CD14-positive monocyte (primary cell): Measurements from ENCODE around the gene AKR1C2. TPM values are rescaled to one million over a fixed set of nuclear protein-coding genes. Genes with fewer than 3 reads are reported as not detected.

Experiments
- DNase-seq, 3 donors: peaks; one replicate each; pipeline ENCODE4 v3.0.0-alpha.2; 2011 to 2022
- H2AFZ ChIP-seq: 2 replicates; pipeline ENCODE4 v1.6.0; 2012; ENCODE audit warnings: mild to moderate bottlenecking, low read depth, low read length, inconsistent platforms; ENCODE audit not compliant: insufficient read depth, poor library complexity, severe bottlenecking
- H3K27ac ChIP-seq, 2 donors: 1 replicate in 1 of 2; 2 replicates in 1 of 2; pipeline ENCODE4 v1.5.1; 2012 to 2013; ENCODE audit warnings: low read length in 2 of 2, control low read depth in 1 of 2, inconsistent platforms in 1 of 2, low read depth in 1 of 2, mild to moderate bottlenecking in 1 of 2
- H3K27me3 ChIP-seq, 2 donors: one replicate each; pipeline versions ENCODE4 v1.6.0 to v1.6.1; 2011 to 2013; ENCODE audit warnings: low read length in 2 of 2; ENCODE audit not compliant: control insufficient read depth in 2 of 2, insufficient read depth in 2 of 2
- H3K36me3 ChIP-seq, 2 donors: replicated peaks in 1 of 2; 1 replicate in 1 of 2; 2 replicates in 1 of 2; pipeline versions ENCODE4 v1.5.1 to v1.6.1; 2012 to 2013; ENCODE audit warnings: low read length in 2 of 2, control low read depth in 1 of 2, inconsistent platforms in 1 of 2, mild to moderate bottlenecking in 1 of 2; ENCODE audit not compliant: insufficient read depth in 2 of 2, control insufficient read depth in 1 of 2
- H3K4me1 ChIP-seq, 2 donors: 1 replicate in 1 of 2; 2 replicates in 1 of 2; pipeline versions ENCODE4 v1.5.1 to v1.6.1; 2012 to 2013; ENCODE audit warnings: low read length in 2 of 2, control low read depth in 1 of 2, inconsistent platforms in 1 of 2, mild to moderate bottlenecking in 1 of 2, moderate library complexity in 1 of 2; ENCODE audit not compliant: insufficient read depth in 2 of 2, control insufficient read depth in 1 of 2
- H3K4me2 ChIP-seq: replicated peaks from 2 replicates; pipeline ENCODE3; 2012; ENCODE audit warnings: low read length, moderate library complexity, mild to moderate bottlenecking; ENCODE audit not compliant: poor library complexity, severe bottlenecking; ENCODE audit errors: extremely low read depth
- H3K4me3 ChIP-seq, 3 experiments: fragments of 200-600 bp in 1 of 3; sonication (generic) in 1 of 3; replicated peaks in 1 of 3; 1 replicate in 2 of 3; 2 replicates in 1 of 3; pipeline ENCODE4 v1.5.1; 2011 to 2013; ENCODE audit warnings: low read length in 3 of 3, mild to moderate bottlenecking in 3 of 3, control low read depth in 2 of 3, low read depth in 2 of 3, inconsistent platforms in 1 of 3, moderate library complexity in 1 of 3
- H3K79me2 ChIP-seq: 2 replicates; pipeline ENCODE4 v1.6.0; 2012; ENCODE audit warnings: mild to moderate bottlenecking, control low read depth, inconsistent platforms, low read length, moderate library complexity; ENCODE audit not compliant: insufficient read depth
- H3K9ac ChIP-seq: 2 replicates; pipeline ENCODE4 v1.6.0; 2017; ENCODE audit warnings: low read length, mild to moderate bottlenecking; ENCODE audit not compliant: insufficient read depth, poor library complexity, severe bottlenecking
- H3K9me3 ChIP-seq, 2 donors: replicated peaks in 1 of 2; 1 replicate in 1 of 2; 2 replicates in 1 of 2; pipeline versions ENCODE4 v1.5.1 to v1.6.1; 2012 to 2013; ENCODE audit warnings: low read length in 2 of 2, control low read depth in 1 of 2; ENCODE audit not compliant: control insufficient read depth in 1 of 2, insufficient read depth in 1 of 2
- H4K20me1 ChIP-seq: 2 replicates; pipeline ENCODE4 v1.6.0; 2012; ENCODE audit warnings: mild to moderate bottlenecking, low read length, control low read depth, moderate library complexity; ENCODE audit not compliant: insufficient read depth
- H3K27ac Mint-ChIP-seq, 7 donors: one replicate each; pipeline ENCODE4 v1.8.0; 2020; ENCODE audit warnings: mild to moderate bottlenecking in 7 of 7, mixed read lengths in 7 of 7, moderate library complexity in 6 of 7, inconsistent platforms in 2 of 7
- H3K27me3 Mint-ChIP-seq, 3 donors: one replicate each; pipeline ENCODE4 v1.8.0; 2021 to 2022; ENCODE audit warnings: low read depth in 3 of 3, mild to moderate bottlenecking in 3 of 3, mixed read lengths in 3 of 3, moderate library complexity in 3 of 3, inconsistent platforms in 1 of 3
- H3K36me3 Mint-ChIP-seq, 2 donors: one replicate each; pipeline ENCODE4 v1.8.0; 2020; ENCODE audit warnings: mixed read lengths in 2 of 2, inconsistent platforms in 1 of 2, mild to moderate bottlenecking in 1 of 2
- H3K4me1 Mint-ChIP-seq: one replicate; pipeline ENCODE4 v1.8.0; 2020; ENCODE audit warnings: mild to moderate bottlenecking, mixed read lengths
- H3K4me3 Mint-ChIP-seq, 2 donors: one replicate each; pipeline ENCODE4 v1.8.0; 2020; ENCODE audit warnings: mild to moderate bottlenecking in 2 of 2, mixed read lengths in 2 of 2, moderate library complexity in 1 of 2
- H3K9me3 Mint-ChIP-seq, 7 donors: one replicate each; pipeline ENCODE4 v1.8.0; 2020 to 2022; ENCODE audit warnings: mixed read lengths in 7 of 7, mild to moderate bottlenecking in 6 of 7, moderate library complexity in 6 of 7, inconsistent platforms in 2 of 7
- WGBS: methylation state at CpG from one replicate; pipeline ENCODE4 v1.1.5; 2013; ENCODE audit warnings: missing lambda C conversion rate; ENCODE audit not compliant: insufficient coverage; 5-methylcytosine and 5-hydroxymethylcytosine counted together
- intact Hi-C, 2 donors: fragments of 100-400 bp; cut with micrococcal nuclease; formaldehyde crosslinking; loops; one replicate each; pipeline versions ENCODE4 v1.15.0 to v1.15.1; 2023
- polyA plus RNA-seq, 3 donors: library from polyadenylated mRNA; depleted of rRNA in 1 of 3; unstranded in 2 of 3; stranded (reverse) in 1 of 3; fragments of 300-500 nt in 2 of 3; fragments of >200 nt in 1 of 3; fragmentation: Illumina TruSeq in 2 of 3; gene quantifications; 1 replicate in 2 of 3; 2 replicates in 1 of 3; pipeline ENCODE4 v1.2.3, GENCODE V29; 2012 to 2021
- TF ChIP-seq, protein P1 (sequence below): fragments of 200-600 bp; IDR thresholded peaks from one replicate; pipeline ENCODE4 v1.8.0; 2022; ENCODE audit warnings: antibody characterized with exemption, mild to moderate bottlenecking

Gene AKR1C2
- polyA plus RNA-seq, 3 donors, result 0.13 TPM; not detected in 2

- no peak overlapping the region for H3K4me3 ChIP-seq
- Mint-ChIP-seq H3K36me3 (no peaks in the 10 kb centered on the region), H3K4me3 (no peak overlapping the region), H3K4me1 (peaks cover 10% of the 10 kb centered on the region), H3K9me3 (peaks cover 6 to 28% (median 9%) of the 10 kb centered on the region in 7 donors), H3K27me3 (peaks cover 0 to 1% (median 1%) of the 10 kb centered on the region in 3 donors), H3K27ac (no peak overlapping the region)
- H4K20me1 ChIP-seq, result no peaks in the 10 kb centered on the region
- H3K9ac ChIP-seq, result no peak overlapping the region
- no peak for DNase-seq
- no peak overlapping the region for H3K4me2 ChIP-seq
- no CpG with 5 or more reads among the region's 1 CpG for WGBS
- H2AFZ ChIP-seq, result no peak overlapping the region
- intact Hi-C loops, result no loop called here
- H3K4me1 ChIP-seq, result no peaks in the 10 kb centered on the region
- no peak overlapping the region for H3K27ac ChIP-seq
- peaks cover 0 to 13% of the 10 kb centered on the region in 2 donors for H3K9me3 ChIP-seq
- no peaks in the 10 kb centered on the region for H3K79me2 ChIP-seq
- TF ChIP-seq, protein P1, sequence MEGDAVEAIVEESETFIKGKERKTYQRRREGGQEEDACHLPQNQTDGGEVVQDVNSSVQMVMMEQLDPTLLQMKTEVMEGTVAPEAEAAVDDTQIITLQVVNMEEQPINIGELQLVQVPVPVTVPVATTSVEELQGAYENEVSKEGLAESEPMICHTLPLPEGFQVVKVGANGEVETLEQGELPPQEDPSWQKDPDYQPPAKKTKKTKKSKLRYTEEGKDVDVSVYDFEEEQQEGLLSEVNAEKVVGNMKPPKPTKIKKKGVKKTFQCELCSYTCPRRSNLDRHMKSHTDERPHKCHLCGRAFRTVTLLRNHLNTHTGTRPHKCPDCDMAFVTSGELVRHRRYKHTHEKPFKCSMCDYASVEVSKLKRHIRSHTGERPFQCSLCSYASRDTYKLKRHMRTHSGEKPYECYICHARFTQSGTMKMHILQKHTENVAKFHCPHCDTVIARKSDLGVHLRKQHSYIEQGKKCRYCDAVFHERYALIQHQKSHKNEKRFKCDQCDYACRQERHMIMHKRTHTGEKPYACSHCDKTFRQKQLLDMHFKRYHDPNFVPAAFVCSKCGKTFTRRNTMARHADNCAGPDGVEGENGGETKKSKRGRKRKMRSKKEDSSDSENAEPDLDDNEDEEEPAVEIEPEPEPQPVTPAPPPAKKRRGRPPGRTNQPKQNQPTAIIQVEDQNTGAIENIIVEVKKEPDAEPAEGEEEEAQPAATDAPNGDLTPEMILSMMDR, result no peak
- H3K36me3 ChIP-seq, result no peaks in the 10 kb centered on the region
- no peaks in the 10 kb centered on the region for H3K27me3 ChIP-seq
Observed at GRCh38 chr10:5043716-5044115, 40.1 kb upstream of the AKR1C2 start.

- no peak overlapping the region for H3K27ac ChIP-seq
- H3K36me3 ChIP-seq, result no peaks in the 10 kb centered on the region
- WGBS, result 87% methylated on average over 3 of the region's 4 CpGs
- TF ChIP-seq, protein P1, result no peak
- H3K4me3 Mint-ChIP-seq, result no peak overlapping the region
- no peak overlapping the region for H3K9ac ChIP-seq
- no peak overlapping the region for H3K27ac Mint-ChIP-seq
- H3K27me3 Mint-ChIP-seq, result peaks cover 0 to 1% (median 1%) of the 10 kb centered on the region in 3 donors
- intact Hi-C loops, result no loop called here
- no peaks in the 10 kb centered on the region for H3K79me2 ChIP-seq
- DNase-seq, result no peak
- no peaks in the 10 kb centered on the region for H4K20me1 ChIP-seq
- H3K4me3 ChIP-seq, result no peak overlapping the region
- H3K4me1 Mint-ChIP-seq, result peaks cover 10% of the 10 kb centered on the region
- H3K4me1 ChIP-seq, result no peaks in the 10 kb centered on the region
- H3K36me3 Mint-ChIP-seq, result no peaks in the 10 kb centered on the region
- no peak overlapping the region for H2AFZ ChIP-seq
- H3K27me3 ChIP-seq, result no peaks in the 10 kb centered on the region
- peaks cover 6 to 28% (median 9%) of the 10 kb centered on the region in 7 donors for H3K9me3 Mint-ChIP-seq
- peaks cover 0 to 13% of the 10 kb centered on the region in 2 donors for H3K9me3 ChIP-seq
- no peak overlapping the region for H3K4me2 ChIP-seq
Observed at GRCh38 chr10:5042922-5043321, 39.3 kb upstream of the AKR1C2 start.
